OCI-LY7 (cell line): ENCODE measurements around the gene ARL15. TPM values are rescaled to one million over a fixed set of nuclear protein-coding genes. Genes with fewer than 3 reads are reported as not detected.

Source experiments
- BruUV-seq: library from RNA; stranded (reverse); fragments of 400-500 nt; replicated peaks from 2 replicates; lab custom pipeline; 2021; lab: Mats Ljungman, UMichigan
- CTCF ChIA-PET: fragments of 300-600 bp; sonication (Branson Sonifier 250); formaldehyde crosslinking; loops from one replicate; lab custom pipeline; 2022; ENCODE audit warnings: antibody characterized with exemption; ENCODE audit not compliant: unreplicated experiment; lab: Charles Lee
- POLR2A ChIA-PET: fragments of 300-600 bp; sonication (Branson Sonifier 250); formaldehyde crosslinking; loops from one replicate; lab custom pipeline; 2022; ENCODE audit warnings: antibody characterized with exemption; lab: Charles Lee
- DNase-seq: peaks from one replicate; pipeline ENCODE4 v3.0.0-alpha.2; 2015; ENCODE audit warnings: low spot score
- H2AFZ ChIP-seq: fragments of 200-600 bp; sonication (generic), shearing (Covaris generic); 2 replicates; pipeline ENCODE4 v1.6.1; 2014; ENCODE audit warnings: mild to moderate bottlenecking, antibody characterized with exemption, low read length, moderate library complexity
- H3K27ac ChIP-seq: fragments of 200-600 bp; sonication (generic); 2 replicates; pipeline ENCODE4 v1.5.1; 2014; ENCODE audit warnings: mixed run types, low read depth, mild to moderate bottlenecking, moderate library complexity, low read length, inconsistent platforms; ENCODE audit not compliant: poor library complexity, severe bottlenecking
- H3K36me3 ChIP-seq: fragments of 200-600 bp; sonication (generic); 2 replicates; pipeline ENCODE4 v1.6.1; 2014; ENCODE audit warnings: mild to moderate bottlenecking, antibody characterized with exemption, low read length, moderate library complexity, mixed read lengths; ENCODE audit not compliant: insufficient read depth
- H3K4me1 ChIP-seq: fragments of 200-600 bp; sonication (generic); 2 replicates; pipeline ENCODE4 v1.5.1; 2014; ENCODE audit warnings: mild to moderate bottlenecking, low read length; ENCODE audit not compliant: insufficient read depth, poor library complexity, severe bottlenecking
- H3K4me2 ChIP-seq: fragments of 200-600 bp; sonication (generic); 2 replicates; pipeline ENCODE4 v1.6.1; 2014; ENCODE audit warnings: mild to moderate bottlenecking, low read length
- H3K4me3 ChIP-seq: fragments of 200-600 bp; sonication (generic); 2 replicates; pipeline ENCODE4 v1.5.1; 2014; ENCODE audit warnings: mild to moderate bottlenecking, low read depth, low read length; ENCODE audit not compliant: poor library complexity, severe bottlenecking
- H3K79me2 ChIP-seq: fragments of 200-600 bp; sonication (generic); 2 replicates; pipeline ENCODE4 v1.6.1; 2016; ENCODE audit warnings: low read depth, mild to moderate bottlenecking, low read length, moderate library complexity, mixed read lengths; ENCODE audit not compliant: insufficient read depth
- H3K9me2 ChIP-seq: fragments of 200-600 bp; sonication (generic); 2 replicates; pipeline ENCODE4 v1.6.1; 2016; ENCODE audit warnings: mild to moderate bottlenecking, low read length, mixed read lengths; ENCODE audit not compliant: insufficient read depth
- H3K9me3 ChIP-seq: fragments of 200-600 bp; sonication (generic); 2 replicates; pipeline ENCODE4 v1.6.1; 2014; ENCODE audit warnings: mild to moderate bottlenecking, mixed run types, low read length, mixed read lengths
- H4K20me1 ChIP-seq: fragments of 200-600 bp; sonication (generic); 2 replicates; pipeline ENCODE4 v1.6.1; 2014; ENCODE audit warnings: mild to moderate bottlenecking, antibody characterized with exemption, low read length, moderate library complexity, mixed read lengths; ENCODE audit not compliant: insufficient read depth
- CTCF ChIP-seq: fragments of 200-600 bp; sonication (generic); conservative IDR thresholded peaks from 2 replicates; pipeline ENCODE4 v1.5.1; 2014; ENCODE audit warnings: mild to moderate bottlenecking, antibody characterized with exemption, low read length, moderate library complexity, mixed read lengths
- EZH2phosphoT487 ChIP-seq: fragments of 200-600 bp; sonication (generic); IDR thresholded peaks from 2 replicates; pipeline ENCODE4 v1.6.1; 2018; ENCODE audit warnings: low read depth, borderline replicate concordance, mild to moderate bottlenecking, mixed run types, antibody characterized with exemption, low read length, moderate library complexity, mixed read lengths
- intact Hi-C: fragments of 100-400 bp; cut with micrococcal nuclease; formaldehyde crosslinking; loops from one replicate; pipeline ENCODE4 v1.10.0; 2022; ENCODE audit not compliant: unreplicated experiment
- total RNA-seq, 2 experiments: library from RNA; depleted of rRNA in 1 of 2; stranded (reverse); fragments of >200 nt in 1 of 2; shearing (Covaris generic) in 1 of 2; gene quantifications; 2 replicates each; pipeline ENCODE4 v1.2.3, GENCODE V29; 2014 to 2022

ARL15 gene
- total RNA-seq, 2 experiments from 2014 or later = 18.8 to 24.4 TPM

GRCh38 chr5:53891159-53891558 lies 419.2 kb downstream of the ARL15 start:
- Histone ChIP-seq H3K79me2 (no peaks in the 10 kb centered on the region), H3K36me3 (no peaks in the 10 kb centered on the region), H3K9me3 (no peaks in the 10 kb centered on the region), H2AFZ (no peak overlapping the region), H4K20me1 (no peaks in the 10 kb centered on the region), H3K4me1 (no peaks in the 10 kb centered on the region), H3K4me3 (no peak overlapping the region), H3K4me2 (no peak overlapping the region), H3K9me2 (no peaks in the 10 kb centered on the region), H3K27ac (no peak overlapping the region)
- no TSS peak for BruUV-seq
- TF ChIP-seq EZH2phosphoT487 = no peak
- TF ChIP-seq CTCF = no peak
- no peak for DNase-seq
- POLR2A ChIA-PET = interaction anchor here (0.5 kb wide), 1 partner anchor 410 kb away, joined by 3 read pairs; no protein-coding TSS in a partner anchor
- CTCF ChIA-PET = no interaction called here
- intact Hi-C loops = no loop called here

DNA sequence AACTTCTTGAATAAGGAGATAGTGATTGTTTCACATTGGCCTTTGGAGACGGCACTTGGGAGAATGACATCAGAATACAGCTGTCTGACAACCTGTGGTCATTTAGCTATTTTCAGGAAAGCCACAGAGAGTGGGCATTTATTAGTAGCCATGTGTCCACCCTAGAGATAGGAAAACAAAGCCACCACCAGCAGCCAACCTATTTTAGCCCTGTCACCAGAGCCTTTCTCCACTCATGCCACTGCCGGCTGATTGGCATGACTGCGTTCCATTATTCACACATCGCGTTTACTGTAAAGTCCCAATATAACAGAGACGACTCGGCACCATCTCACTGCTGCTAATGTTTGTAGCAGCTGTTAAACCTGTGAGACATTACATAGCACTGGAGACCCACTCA lies 419.9 kb downstream of the ARL15 start:
- no TSS peak for BruUV-seq
- DNase-seq = no peak
- Histone ChIP-seq H3K4me2 (no peak overlapping the region), H3K36me3 (no peaks in the 10 kb centered on the region), H3K9me2 (no peaks in the 10 kb centered on the region), H3K4me3 (no peak overlapping the region), H3K4me1 (no peaks in the 10 kb centered on the region), H3K27ac (no peak overlapping the region), H3K9me3 (no peaks in the 10 kb centered on the region), H4K20me1 (no peaks in the 10 kb centered on the region), H2AFZ (no peak overlapping the region), H3K79me2 (no peaks in the 10 kb centered on the region)
- intact Hi-C loops = no loop called here
- POLR2A ChIA-PET = no interaction called here
- CTCF ChIA-PET = no interaction called here
- TF ChIP-seq CTCF (no peak), EZH2phosphoT487 (no peak)

GRCh38 chr5:53884844-53885243 lies 425.5 kb downstream of the ARL15 start:
- no peaks in the 10 kb centered on the region for H3K36me3 ChIP-seq
- H3K9me3 ChIP-seq = no peaks in the 10 kb centered on the region
- no peaks in the 10 kb centered on the region for H3K79me2 ChIP-seq
- BruUV-seq = no TSS peak
- no peak for DNase-seq
- no peak overlapping the region for H3K4me3 ChIP-seq
- H3K27ac ChIP-seq = no peak overlapping the region
- H3K4me2 ChIP-seq = no peak overlapping the region
- CTCF ChIA-PET = no interaction called here
- no peaks in the 10 kb centered on the region for H3K9me2 ChIP-seq
- no peak for TF ChIP-seq CTCF
- no peak for TF ChIP-seq EZH2phosphoT487
- H3K4me1 ChIP-seq = no peaks in the 10 kb centered on the region
- H2AFZ ChIP-seq = no peak overlapping the region
- intact Hi-C loops = no loop called here
- POLR2A ChIA-PET = no interaction called here
- no peaks in the 10 kb centered on the region for H4K20me1 ChIP-seq
